Mucosa of rectum (tissue), 2 donors: ENCODE measurements around the gene ATL1.

Experiments
- H3K27ac ChIP-seq, 2 donors: one replicate each; pipeline ENCODE4 v1.7.0; 2013; ENCODE audit warnings: inconsistent platforms in 2 of 2, low read depth in 2 of 2, low read length in 2 of 2
- H3K27me3 ChIP-seq, 2 donors: one replicate each; pipeline ENCODE4 v1.7.0; 2013; ENCODE audit warnings: low read length in 2 of 2; ENCODE audit not compliant: control insufficient read depth in 2 of 2, insufficient read depth in 2 of 2
- H3K36me3 ChIP-seq, 2 donors: one replicate each; pipeline ENCODE4 v1.7.0; 2013; ENCODE audit warnings: low read length in 2 of 2; ENCODE audit not compliant: control insufficient read depth in 2 of 2, insufficient read depth in 2 of 2
- H3K4me1 ChIP-seq, 2 donors: one replicate each; pipeline ENCODE4 v1.7.0; 2013; ENCODE audit warnings: low read length in 2 of 2, mild to moderate bottlenecking in 1 of 2; ENCODE audit not compliant: control insufficient read depth in 2 of 2, insufficient read depth in 2 of 2
- H3K4me3 ChIP-seq, 2 donors: one replicate each; pipeline ENCODE4 v1.7.0; 2013; ENCODE audit warnings: low read length in 2 of 2
- H3K9ac ChIP-seq, 2 donors: one replicate each; pipeline ENCODE4 v1.7.0; 2013; ENCODE audit warnings: low read length in 2 of 2, low read depth in 1 of 2, mild to moderate bottlenecking in 1 of 2
- H3K9me3 ChIP-seq, 2 donors: one replicate each; pipeline ENCODE4 v1.7.0; 2013; ENCODE audit warnings: low read length in 2 of 2; ENCODE audit not compliant: control insufficient read depth in 2 of 2
- donor health status: healthy.
- donor health status: Normal muscosa, but diverticular disease.

The ATL1 gene

DNA sequence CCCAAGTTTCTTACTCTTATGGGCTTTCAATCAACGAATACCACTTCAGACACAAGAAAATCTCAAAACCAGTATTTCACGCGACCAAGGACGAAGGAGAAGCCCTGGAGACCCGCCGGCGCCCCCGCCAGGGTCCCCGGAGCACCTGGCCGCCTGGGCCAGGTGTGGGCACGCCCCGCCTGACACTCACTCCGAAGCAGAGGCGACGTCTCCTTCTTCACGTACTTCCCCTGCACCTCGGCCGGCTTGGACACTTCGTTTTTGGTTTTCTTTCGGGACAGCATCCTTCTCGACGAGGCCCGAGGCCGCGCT lies 107.7 kb downstream of the ATL1 start:
- H3K36me3 ChIP-seq: no peaks in the 10 kb centered on the region
- no peaks in the 10 kb centered on the region for H3K27me3 ChIP-seq
- H3K4me3 ChIP-seq: peak overlapping the region; percentile 82 to 90
- H3K4me1 ChIP-seq: peaks cover 0 to 8% of the 10 kb centered on the region in 2 donors
- H3K9me3 ChIP-seq: no peaks in the 10 kb centered on the region
- peak overlapping the region; percentile 70 to 85 for H3K9ac ChIP-seq
- peak overlapping the region; percentile 82 to 83 for H3K27ac ChIP-seq

DNA sequence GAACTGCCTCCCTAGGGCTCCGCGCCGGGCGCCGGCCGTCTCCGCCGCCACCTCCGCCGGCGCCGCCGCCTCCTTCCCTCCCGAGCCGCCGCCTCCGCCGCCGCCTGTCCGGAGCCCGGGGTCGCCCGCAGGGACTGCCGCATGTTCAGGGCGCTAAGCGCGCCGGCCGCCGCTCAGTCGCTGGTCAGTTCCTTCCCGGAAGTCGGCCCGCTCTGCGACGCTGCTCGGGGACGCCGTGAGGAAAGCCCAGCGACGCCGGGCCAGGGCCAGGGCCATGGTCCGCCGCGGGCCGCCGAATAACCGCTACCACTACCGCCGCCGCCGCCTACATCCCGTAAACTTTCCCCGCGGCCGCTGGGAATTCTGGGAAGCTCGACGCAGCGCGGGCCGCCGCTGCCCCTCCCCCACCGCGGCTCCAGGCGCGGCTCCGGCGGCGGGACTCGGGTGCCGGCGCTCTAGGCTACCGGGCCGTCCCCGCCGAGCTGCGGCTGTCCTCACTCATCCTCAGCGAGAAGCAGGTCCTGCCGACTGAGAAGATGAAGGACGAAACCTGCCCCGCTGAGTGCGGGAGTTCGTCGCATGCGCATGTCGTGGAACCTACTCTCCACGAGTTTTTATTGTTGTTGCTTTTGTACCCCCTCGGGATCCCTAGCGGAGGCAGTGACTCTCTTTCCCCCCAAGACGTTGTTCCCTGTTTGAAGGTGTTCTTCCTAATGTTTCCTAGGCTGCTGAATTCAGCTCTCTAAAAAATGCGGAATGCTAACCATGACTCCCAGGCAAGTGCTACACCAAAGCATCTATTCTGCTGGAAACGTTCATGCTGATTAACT lies 108.3 kb downstream of the ATL1 start, which contains the start of gene SAV1:
Gene SAV1, minus strand, starts transcription at position 311 of the 830 bp plus-strand sequence. CDS start 339 bp downstream, outside the sequence.
- Histone ChIP-seq H3K27ac (peak within 1 kb of the TSS; percentile 82 to 83), H3K9ac (peak within 1 kb of the TSS; percentile 73 to 85), H3K36me3 (no peaks in the 10 kb centered on the region), H3K9me3 (no peaks in the 10 kb centered on the region), H3K4me1 (peaks cover 0 to 8% of the 10 kb centered on the region in 2 donors), H3K4me3 (peak within 1 kb of the TSS; percentile 82 to 90), H3K27me3 (no peaks in the 10 kb centered on the region)

DNA sequence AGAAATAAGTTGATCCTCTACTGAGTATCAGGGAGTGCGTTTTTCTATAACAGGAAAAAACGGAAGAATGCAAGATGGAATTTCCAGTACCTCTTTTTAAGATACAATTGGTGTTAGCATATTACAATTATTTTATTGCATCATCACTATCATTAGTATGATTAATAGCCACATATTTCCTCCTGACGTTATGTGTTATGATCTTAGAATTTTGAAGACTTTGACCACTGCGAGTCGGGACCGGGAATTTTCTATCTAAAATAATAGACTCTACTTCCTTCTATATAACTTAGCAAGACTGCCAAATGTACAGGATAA lies 108.8 kb downstream of the ATL1 start:
- Histone ChIP-seq H3K27ac (peak overlapping the region; percentile 82 to 83), H3K9me3 (no peaks in the 10 kb centered on the region), H3K4me1 (peaks cover 0 to 8% of the 10 kb centered on the region in 2 donors)

DNA sequence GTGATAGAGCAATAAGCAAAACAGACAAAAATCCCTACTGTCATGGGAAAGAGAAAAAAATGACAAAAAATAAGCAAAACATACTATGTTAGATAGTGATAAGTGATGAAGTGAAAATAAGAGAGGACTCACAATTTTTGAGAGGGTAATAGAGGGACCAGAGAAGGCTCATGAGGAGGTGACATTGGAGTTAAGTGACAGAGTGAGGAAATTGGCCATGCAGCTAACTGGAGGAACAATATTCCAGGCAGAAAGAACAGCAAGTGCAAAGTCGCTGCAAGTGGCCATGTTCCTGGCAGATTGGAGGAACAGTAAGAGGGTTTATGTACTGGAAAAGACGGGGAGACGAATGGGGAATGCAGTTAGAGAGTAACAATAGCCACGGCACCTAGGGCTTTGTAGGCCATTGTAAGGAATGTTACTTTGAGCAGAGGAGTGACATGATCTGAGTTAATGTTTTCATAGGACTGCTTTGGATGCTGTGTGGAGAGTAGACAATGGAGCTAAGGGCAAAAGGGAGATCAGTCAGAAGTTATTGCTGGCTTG lies 109.6 kb downstream of the ATL1 start:
- no peak overlapping the region for H3K27ac ChIP-seq
- peaks cover 0 to 8% of the 10 kb centered on the region in 2 donors for H3K4me1 ChIP-seq
- H3K9ac ChIP-seq: no peak overlapping the region
- H3K4me3 ChIP-seq: no peak overlapping the region
- no peaks in the 10 kb centered on the region for H3K36me3 ChIP-seq
- H3K9me3 ChIP-seq: no peaks in the 10 kb centered on the region
- H3K27me3 ChIP-seq: no peaks in the 10 kb centered on the region

More for the DNA sequence above, 108.8 kb downstream of the ATL1 start:
- Histone ChIP-seq H3K4me3 (peak overlapping the region; percentile 82 to 90), H3K9ac (peak overlapping the region; percentile 73 to 85), H3K36me3 (no peaks in the 10 kb centered on the region), H3K27me3 (no peaks in the 10 kb centered on the region)

DNA sequence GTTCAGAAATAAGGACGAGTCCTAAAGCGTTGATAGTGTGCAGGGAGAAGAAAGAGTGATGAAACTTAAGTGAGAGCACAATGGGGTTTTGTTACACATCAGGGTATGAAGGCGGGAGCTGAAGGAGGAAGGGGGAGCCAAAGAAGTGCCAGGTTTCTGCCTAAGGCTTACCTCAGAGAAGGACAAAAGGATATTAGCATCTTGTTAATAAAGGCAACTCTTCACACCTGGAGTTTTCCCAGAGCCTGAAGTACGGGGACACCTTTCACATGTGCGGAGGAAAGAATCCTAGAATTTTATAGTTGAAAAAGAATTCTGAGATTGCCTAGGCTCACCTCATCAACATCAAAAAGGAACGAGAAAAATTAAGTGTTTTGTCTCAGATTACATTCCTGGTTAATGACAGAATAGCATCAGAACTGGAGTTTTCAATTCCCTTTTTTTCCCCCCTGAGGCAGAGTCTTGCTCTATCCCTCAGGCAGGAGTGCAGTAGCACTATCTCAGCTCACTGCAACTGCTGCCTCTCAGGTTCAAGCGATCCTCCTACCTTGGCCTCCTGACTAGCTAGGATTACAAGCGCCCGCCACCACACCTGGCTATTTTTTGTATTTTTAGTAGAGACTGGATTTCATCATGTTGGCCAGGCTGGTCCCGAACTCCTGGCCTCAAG lies 110.4 kb downstream of the ATL1 start:
- no peak overlapping the region for H3K4me3 ChIP-seq
- no peak overlapping the region for H3K27ac ChIP-seq
- H3K9me3 ChIP-seq: no peaks in the 10 kb centered on the region
- no peak overlapping the region for H3K9ac ChIP-seq
- no peaks in the 10 kb centered on the region for H3K36me3 ChIP-seq
- H3K27me3 ChIP-seq: no peaks in the 10 kb centered on the region
- H3K4me1 ChIP-seq: peaks cover 0 to 8% of the 10 kb centered on the region in 2 donors

DNA sequence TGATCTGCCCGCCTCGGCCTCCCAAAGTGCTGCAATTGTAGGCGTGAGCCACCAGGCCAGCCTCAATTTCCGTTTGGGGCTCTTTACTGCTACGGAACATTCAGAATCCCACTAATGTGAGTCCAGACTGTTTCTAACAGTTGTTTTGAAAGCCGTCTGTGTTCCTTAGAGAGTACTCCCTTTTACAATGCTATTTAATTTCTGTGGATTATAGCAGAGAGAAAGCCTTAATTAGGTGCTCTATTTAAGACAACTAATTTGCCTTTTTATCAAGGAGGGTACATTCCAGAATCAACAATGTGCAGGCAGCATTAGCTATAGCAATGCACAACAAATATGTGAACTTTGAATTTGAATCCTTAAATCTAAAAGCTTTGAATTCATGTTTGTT lies 110.9 kb downstream of the ATL1 start:
- Histone ChIP-seq H3K36me3 (no peaks in the 10 kb centered on the region), H3K9me3 (no peaks in the 10 kb centered on the region), H3K4me1 (peaks cover 0 to 8% of the 10 kb centered on the region in 2 donors), H3K9ac (no peak overlapping the region), H3K27ac (no peak overlapping the region), H3K27me3 (no peaks in the 10 kb centered on the region), H3K4me3 (no peak overlapping the region)

DNA sequence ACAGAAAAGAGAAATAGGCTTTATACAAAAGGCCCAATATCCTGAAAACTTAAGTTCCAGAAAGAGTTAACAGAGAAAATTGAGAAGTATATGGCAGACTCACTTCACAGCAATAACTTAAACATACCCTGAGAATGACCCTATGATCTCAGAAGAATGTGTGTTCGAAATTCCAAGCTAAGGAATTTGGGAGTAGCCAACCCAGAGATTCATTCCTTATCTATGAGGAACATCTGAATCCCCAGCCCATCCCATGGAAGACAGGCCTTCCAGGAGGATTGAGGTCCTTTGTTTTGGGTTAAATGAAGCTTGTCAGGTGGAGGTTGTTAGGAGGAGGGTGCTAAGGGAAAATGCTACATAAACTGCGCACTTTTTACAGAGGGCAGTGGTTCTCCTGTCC lies 115.7 kb downstream of the ATL1 start:
- Histone ChIP-seq H3K9me3 (no peaks in the 10 kb centered on the region), H3K9ac (no peak overlapping the region), H3K27ac (no peak overlapping the region), H3K4me3 (no peak overlapping the region), H3K4me1 (peaks cover 0 to 3% of the 10 kb centered on the region in 2 donors), H3K27me3 (no peaks in the 10 kb centered on the region), H3K36me3 (no peaks in the 10 kb centered on the region)

DNA sequence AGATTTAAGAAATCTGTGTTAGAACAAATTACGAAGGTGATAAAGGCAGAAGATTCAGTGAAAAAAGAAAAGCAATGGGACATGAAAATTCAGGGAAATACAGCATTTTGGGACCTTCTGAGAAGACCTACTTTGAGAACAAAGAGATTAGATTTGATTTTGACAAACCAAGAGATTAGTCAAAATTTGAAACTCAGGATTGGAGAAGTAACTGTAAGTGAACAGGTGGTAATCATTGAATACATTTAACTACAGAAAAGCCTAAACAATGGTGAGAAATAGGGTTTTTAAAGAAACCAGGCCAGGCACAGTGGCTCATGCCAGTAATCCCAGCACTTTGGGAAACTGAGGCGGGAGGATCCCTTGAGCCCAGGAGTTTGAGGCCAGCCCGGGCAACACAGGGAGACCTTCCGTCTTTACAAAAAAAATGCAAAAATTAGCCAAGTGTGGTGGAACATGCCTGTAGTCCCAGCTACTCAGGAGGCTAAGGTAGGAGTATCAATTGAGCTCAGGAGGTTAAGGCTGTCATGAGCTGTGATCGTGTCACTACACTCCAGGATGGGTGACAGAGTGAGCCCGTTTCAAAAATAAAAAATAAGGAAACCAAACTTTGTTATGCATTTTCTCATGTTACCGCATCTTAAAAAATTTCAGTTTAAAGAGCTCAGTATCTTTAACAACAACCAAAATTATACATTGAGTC lies 117.0 kb downstream of the ATL1 start:
- Histone ChIP-seq H3K36me3 (no peaks in the 10 kb centered on the region), H3K4me1 (peaks cover 0 to 3% of the 10 kb centered on the region in 2 donors), H3K4me3 (no peak overlapping the region), H3K27me3 (no peaks in the 10 kb centered on the region), H3K9ac (no peak overlapping the region), H3K27ac (no peak overlapping the region), H3K9me3 (no peaks in the 10 kb centered on the region)

DNA sequence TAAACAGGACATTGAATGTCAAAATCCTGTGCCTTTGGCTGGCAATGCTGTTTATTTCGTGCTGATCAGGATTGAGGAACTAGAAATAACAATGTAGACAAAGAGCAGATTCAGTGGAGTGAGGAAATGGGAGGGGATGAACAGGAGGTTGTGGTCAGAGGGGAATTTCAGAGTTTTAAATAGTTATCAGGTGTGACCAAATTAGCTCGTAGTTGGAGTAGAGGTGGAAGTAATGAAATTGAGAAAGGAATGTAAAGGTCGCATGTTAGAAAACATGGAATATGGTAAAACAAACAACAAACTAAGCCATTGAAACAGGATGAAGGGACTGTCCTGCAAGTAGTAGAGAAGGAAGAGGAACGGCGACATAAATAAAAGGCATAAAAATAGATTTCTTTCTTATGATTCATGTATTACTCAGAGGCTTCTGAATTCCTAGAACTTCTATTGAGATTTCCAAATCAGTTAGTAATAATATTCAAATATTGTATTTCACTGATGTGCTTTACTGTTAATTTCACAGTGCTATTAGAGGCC lies 117.7 kb downstream of the ATL1 start:
- Histone ChIP-seq H3K27me3 (no peaks in the 10 kb centered on the region), H3K4me3 (no peak overlapping the region), H3K27ac (no peak overlapping the region)

More for the DNA sequence above, 117.7 kb downstream of the ATL1 start:
- Histone ChIP-seq H3K36me3 (no peaks in the 10 kb centered on the region), H3K4me1 (peaks cover 0 to 3% of the 10 kb centered on the region in 2 donors), H3K9me3 (no peaks in the 10 kb centered on the region), H3K9ac (no peak overlapping the region)
